Endothelial cell of umbilical vein (primary cell): Measurements from ENCODE around the gene RNPEP. TPM values are rescaled to one million over a fixed set of nuclear protein-coding genes. Genes with fewer than 3 reads are reported as not detected.

ENCODE experiments used
- BruUV-seq: library from RNA; stranded (reverse); fragments of 400-500 nt; replicated peaks from 2 replicates; lab custom pipeline; 2021; lab: Mats Ljungman, UMichigan
- CTCF ChIA-PET: fragments of 300-600, 350-600 bp; sonication (Branson Sonifier 250); formaldehyde crosslinking; loops from one replicate; lab custom pipeline; 2021; ENCODE audit warnings: antibody characterized with exemption, inconsistent platforms; lab: Charles Lee
- POLR2A ChIA-PET: fragments of 300-600, 350-600 bp; sonication (Branson Sonifier 250); formaldehyde crosslinking; loops from one replicate; lab custom pipeline; 2021; ENCODE audit warnings: antibody characterized with exemption, inconsistent platforms; lab: Charles Lee
- DNase-seq: peaks from one replicate; pipeline ENCODE4 v3.0.0-alpha.2; 2011; ENCODE audit warnings: low read depth, low spot score
- FAIRE-seq: peaks from 2 replicates; lab custom pipeline; 2011; peaks lifted over from hg19 to GRCh38; lab: Jason Lieb, UNC
- H2AFZ ChIP-seq: 2 replicates; pipeline ENCODE4 v1.6.0; 2012; ENCODE audit warnings: low read depth, low read length, control low read depth, inconsistent platforms
- H3K27ac ChIP-seq: 2 replicates; pipeline ENCODE4 v1.5.1; 2011; ENCODE audit warnings: low read depth, mild to moderate bottlenecking, control low read depth, low read length, moderate library complexity; ENCODE audit not compliant: insufficient read depth
- H3K27me3 ChIP-seq, 2 experiments: 2 replicates each; pipeline versions ENCODE4 v1.6.0 to v1.6.1; 2011; ENCODE audit warnings: low read length in 2 of 2, mixed read lengths in 1 of 2; ENCODE audit not compliant: control insufficient read depth in 2 of 2, insufficient read depth in 2 of 2
- H3K36me3 ChIP-seq, 2 experiments: 2 replicates in 1 of 2; 3 replicates in 1 of 2; pipeline ENCODE4 v1.5.1; 2011; ENCODE audit warnings: low read length in 2 of 2, mild to moderate bottlenecking in 1 of 2, moderate library complexity in 1 of 2; ENCODE audit not compliant: control insufficient read depth in 2 of 2, insufficient read depth in 2 of 2; ENCODE audit errors: extremely low read depth in 1 of 2
- H3K4me1 ChIP-seq: 3 replicates; pipeline ENCODE4 v1.5.1; 2011; ENCODE audit warnings: mild to moderate bottlenecking, low read length; ENCODE audit not compliant: control insufficient read depth, insufficient read depth; ENCODE audit errors: extremely low read depth
- H3K4me2 ChIP-seq: 2 replicates; pipeline ENCODE4 v1.6.1; 2011; ENCODE audit warnings: low read length, control low read depth, mixed read lengths; ENCODE audit not compliant: insufficient read depth
- H3K4me3 ChIP-seq, 3 experiments: fragments of 200-600 bp in 1 of 3; sonication (generic), shearing (Covaris generic) in 1 of 3; replicated peaks in 1 of 3; 2 replicates each; pipeline ENCODE4 v1.5.1; 2011 to 2016; ENCODE audit warnings: control low read depth in 3 of 3, low read length in 3 of 3, mild to moderate bottlenecking in 2 of 3, inconsistent platforms in 1 of 3, low read depth in 1 of 3, moderate library complexity in 1 of 3; ENCODE audit not compliant: insufficient read depth in 1 of 3
- H3K79me2 ChIP-seq: 2 replicates; pipeline ENCODE4 v1.6.0; 2012; ENCODE audit warnings: low read length, inconsistent platforms; ENCODE audit not compliant: control insufficient read depth, insufficient read depth
- H3K9ac ChIP-seq: replicated peaks from 2 replicates; pipeline ENCODE3; 2011; ENCODE audit warnings: low read length, control low read depth; ENCODE audit not compliant: insufficient read depth; ENCODE audit errors: extremely low read depth
- H3K9me1 ChIP-seq: replicated peaks from 3 replicates; pipeline ENCODE4 v1.6.0; 2011; ENCODE audit warnings: mild to moderate bottlenecking, low read length; ENCODE audit not compliant: control insufficient read depth, insufficient read depth; ENCODE audit errors: extremely low read depth
- H3K9me3 ChIP-seq: replicated peaks from 2 replicates; pipeline ENCODE4 v1.5.1; 2012; ENCODE audit warnings: low read length, inconsistent platforms; ENCODE audit not compliant: control insufficient read depth, insufficient read depth
- H4K20me1 ChIP-seq: replicated peaks from 2 replicates; pipeline ENCODE3; 2011; ENCODE audit warnings: mild to moderate bottlenecking, low read length; ENCODE audit not compliant: control insufficient read depth, insufficient read depth; ENCODE audit errors: extremely low read depth
- EZH2 ChIP-seq: IDR thresholded peaks from 2 replicates; pipeline ENCODE4 v1.6.1; 2012; ENCODE audit warnings: borderline replicate concordance, low read depth, mild to moderate bottlenecking, moderate library complexity, low read length, inconsistent platforms; ENCODE audit not compliant: severe bottlenecking
- FOS ChIP-seq: IDR thresholded peaks from 2 replicates; pipeline ENCODE4 v1.6.1; 2011; ENCODE audit warnings: mild to moderate bottlenecking, low read length, moderate library complexity, borderline replicate concordance; ENCODE audit not compliant: insufficient read depth
- GATA2 ChIP-seq: IDR thresholded peaks from 2 replicates; pipeline ENCODE4 v1.7.0; 2011; ENCODE audit warnings: low read depth, mild to moderate bottlenecking, moderate library complexity, mixed read lengths, low read length; ENCODE audit not compliant: insufficient read length, insufficient read depth
- JUN ChIP-seq: IDR thresholded peaks from 2 replicates; pipeline ENCODE4 v1.6.1; 2011; ENCODE audit warnings: borderline replicate concordance, low read depth; ENCODE audit not compliant: insufficient read length, insufficient read depth
- MYC ChIP-seq: IDR thresholded peaks from one replicate; pipeline ENCODE4 v1.6.1; 2011; ENCODE audit warnings: mild to moderate bottlenecking, low read depth, low read length
- POLR2A ChIP-seq: IDR thresholded peaks from 2 replicates; pipeline ENCODE4 v1.6.1; 2012; ENCODE audit warnings: low read depth, mild to moderate bottlenecking, control low read depth, low read length
- POLR2AphosphoS5 ChIP-seq: IDR thresholded peaks from 2 replicates; pipeline ENCODE4 v1.6.1; 2012; ENCODE audit warnings: low read depth, mild to moderate bottlenecking, control low read depth, low read length, moderate library complexity; ENCODE audit not compliant: insufficient read depth
- dilution Hi-C: fragments of 300-500 bp; cut with MboI; formaldehyde crosslinking; loops from one replicate; pipeline ENCODE4 v1.15.0; 2019; ENCODE audit warnings: low sequenced_read_pairs; ENCODE audit not compliant: extremely low pct_ligation_motif_present
- intact Hi-C: fragments of 100-400 bp; cut with micrococcal nuclease; formaldehyde crosslinking; loops from one replicate; pipeline ENCODE4 v1.10.0; 2022
- polyA plus RNA-seq, 4 experiments: library from polyadenylated mRNA; depleted of rRNA in 3 of 4; stranded (reverse) in 3 of 4; unstranded in 1 of 4; fragments of >200 nt; gene quantifications; 2 replicates each; pipeline versions ENCODE4 v1.2.1 to v1.2.3, GENCODE V29; 2011 to 2012; ENCODE audit warnings: missing spikeins in 1 of 4
- total RNA-seq: library from RNA; stranded (reverse); gene quantifications from 2 replicates; pipeline ENCODE4 v1.2.3, GENCODE V29; 2021
- TF ChIP-seq, protein P1 (sequence below): IDR thresholded peaks from 2 replicates; pipeline ENCODE4 v1.6.1; 2011; ENCODE audit not compliant: insufficient read depth, insufficient read length
- TF ChIP-seq, protein P2 (sequence below), 2 donors: IDR thresholded peaks; 1 replicate in 1 of 2; 2 replicates in 1 of 2; pipeline ENCODE4 v1.5.1; 2011; ENCODE audit warnings: low read length in 2 of 2, mild to moderate bottlenecking in 2 of 2, moderate library complexity in 2 of 2, control low read depth in 1 of 2, inconsistent platforms in 1 of 2, low read depth in 1 of 2; ENCODE audit not compliant: insufficient read depth in 1 of 2; ENCODE audit errors: extremely low read depth in 1 of 2

RNPEP gene
- total and polyA plus RNA-seq, 2 donors (not counting 3 experiments of a cell fraction or from before 2014, with no cell fraction given), result 56.1 to 73.5 TPM

DNA sequence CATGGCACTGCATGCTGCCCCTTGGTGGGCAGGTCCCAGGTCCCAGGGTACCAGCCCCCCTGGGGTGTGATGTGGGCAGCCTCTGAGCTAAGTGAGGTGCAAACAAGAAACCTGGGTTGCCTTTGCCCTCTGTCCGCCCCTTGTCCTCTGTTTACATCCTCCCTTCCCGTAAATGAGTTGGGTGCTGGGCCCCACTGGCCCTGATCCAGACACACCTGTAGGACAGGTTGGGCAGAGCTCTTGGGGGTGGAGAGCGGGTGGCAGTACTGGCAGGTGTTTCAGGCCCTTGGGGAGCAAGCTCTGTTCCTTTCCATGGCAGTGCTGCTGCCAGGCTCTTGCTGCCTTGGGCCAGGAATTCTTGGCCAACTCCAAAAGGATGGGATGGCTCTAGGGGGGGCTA, 63.8 kb downstream of the RNPEP start:
- H3K4me3 ChIP-seq, result no peak overlapping the region
- no peaks in the 10 kb centered on the region for H3K4me1 ChIP-seq
- FAIRE-seq, result no peak
- no TSS peak for BruUV-seq
- no peaks in the 10 kb centered on the region for H3K9me1 ChIP-seq
- peaks cover 0 to 2% of the 10 kb centered on the region in 2 experiments for H3K27me3 ChIP-seq
- intact Hi-C loops, result no loop called here
- H2AFZ ChIP-seq, result no peak overlapping the region
- H4K20me1 ChIP-seq, result no peaks in the 10 kb centered on the region
- POLR2A ChIA-PET, result no interaction called here
- no peaks in the 10 kb centered on the region for H3K79me2 ChIP-seq
- no peaks in the 10 kb centered on the region for H3K36me3 ChIP-seq
- no peak overlapping the region for H3K9ac ChIP-seq
- no peak overlapping the region for H3K4me2 ChIP-seq
- no peak for DNase-seq
- no peak overlapping the region for H3K27ac ChIP-seq
- CTCF ChIA-PET, result interaction anchor here (0.7 kb wide), 1 partner anchor 10 kb away, joined by 3 read pairs; no protein-coding TSS in a partner anchor
- H3K9me3 ChIP-seq, result no peaks in the 10 kb centered on the region
- TF ChIP-seq, protein P1, sequence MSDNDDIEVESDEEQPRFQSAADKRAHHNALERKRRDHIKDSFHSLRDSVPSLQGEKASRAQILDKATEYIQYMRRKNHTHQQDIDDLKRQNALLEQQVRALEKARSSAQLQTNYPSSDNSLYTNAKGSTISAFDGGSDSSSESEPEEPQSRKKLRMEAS, result no peak
- TF ChIP-seq POLR2AphosphoS5 (no peak), POLR2A (no peak), FOS (no peak), EZH2 (no peak), JUN (no peak), GATA2 (no peak), MYC (no peak)
- TF ChIP-seq, protein P2, sequence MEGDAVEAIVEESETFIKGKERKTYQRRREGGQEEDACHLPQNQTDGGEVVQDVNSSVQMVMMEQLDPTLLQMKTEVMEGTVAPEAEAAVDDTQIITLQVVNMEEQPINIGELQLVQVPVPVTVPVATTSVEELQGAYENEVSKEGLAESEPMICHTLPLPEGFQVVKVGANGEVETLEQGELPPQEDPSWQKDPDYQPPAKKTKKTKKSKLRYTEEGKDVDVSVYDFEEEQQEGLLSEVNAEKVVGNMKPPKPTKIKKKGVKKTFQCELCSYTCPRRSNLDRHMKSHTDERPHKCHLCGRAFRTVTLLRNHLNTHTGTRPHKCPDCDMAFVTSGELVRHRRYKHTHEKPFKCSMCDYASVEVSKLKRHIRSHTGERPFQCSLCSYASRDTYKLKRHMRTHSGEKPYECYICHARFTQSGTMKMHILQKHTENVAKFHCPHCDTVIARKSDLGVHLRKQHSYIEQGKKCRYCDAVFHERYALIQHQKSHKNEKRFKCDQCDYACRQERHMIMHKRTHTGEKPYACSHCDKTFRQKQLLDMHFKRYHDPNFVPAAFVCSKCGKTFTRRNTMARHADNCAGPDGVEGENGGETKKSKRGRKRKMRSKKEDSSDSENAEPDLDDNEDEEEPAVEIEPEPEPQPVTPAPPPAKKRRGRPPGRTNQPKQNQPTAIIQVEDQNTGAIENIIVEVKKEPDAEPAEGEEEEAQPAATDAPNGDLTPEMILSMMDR (IDR thresholded peaks at IDR 0.05; ENCODE audit: extremely low read depth in 1 of 2, insufficient read depth in 1 of 2, low read depth in 1 of 2, low read length in 2 of 2), result no peak
- dilution Hi-C loops, result no loop called here
